Esophagus muscularis mucosa (tissue), 4 donors: ENCODE measurements around the gene VCL. TPM values are rescaled to one million over a fixed set of nuclear protein-coding genes. Genes with fewer than 3 reads are reported as not detected.

ENCODE experiments used
- DNase-seq: peaks from one replicate; pipeline ENCODE4 v3.0.0-alpha.2; 2017; ENCODE audit errors: extremely low spot score
- H3K27ac ChIP-seq, 4 donors: fragments of 200-600 bp; sonication (generic); replicated peaks in 1 of 4; 1 replicate in 3 of 4; 2 replicates in 1 of 4; pipeline ENCODE4 v1.5.1; 2016 to 2019; ENCODE audit warnings: mild to moderate bottlenecking in 1 of 4
- H3K27me3 ChIP-seq, 4 donors: fragments of 200-600 bp; sonication (generic); one replicate each; pipeline versions ENCODE4 v1.5.1 to v1.6.0; 2016 to 2019
- H3K36me3 ChIP-seq, 4 donors: fragments of 200-600 bp; sonication (generic); one replicate each; pipeline ENCODE4 v1.5.1; 2016 to 2019
- H3K4me1 ChIP-seq, 4 donors: fragments of 200-600 bp; sonication (generic); one replicate each; pipeline ENCODE4 v1.5.1; 2016 to 2019
- H3K4me3 ChIP-seq, 4 donors: fragments of 200-600 bp; sonication (generic); 1 replicate in 2 of 4; 2 replicates in 2 of 4; pipeline ENCODE4 v1.5.1; 2016 to 2019; ENCODE audit warnings: mild to moderate bottlenecking in 4 of 4, moderate library complexity in 1 of 4
- H3K9me3 ChIP-seq, 4 donors: fragments of 200-600 bp; sonication (generic); 1 replicate in 3 of 4; 2 replicates in 1 of 4; pipeline ENCODE4 v1.5.1; 2016 to 2019
- CTCF ChIP-seq, 3 experiments: fragments of 200-600 bp in 2 of 3; fragments of 450-650 bp in 1 of 3; sonication (generic) in 2 of 3; IDR thresholded peaks; one replicate each; pipeline ENCODE4 v1.5.1; 2017 to 2019; ENCODE audit warnings: antibody characterized with exemption in 3 of 3, mild to moderate bottlenecking in 2 of 3, moderate library complexity in 1 of 3
- EP300 ChIP-seq: sonication (generic); formaldehyde crosslinking; IDR thresholded peaks from one replicate; pipeline ENCODE4 v1.6.1; 2017; ENCODE audit warnings: antibody characterized with exemption
- POLR2A ChIP-seq: fragments of 450-650 bp; IDR thresholded peaks from one replicate; pipeline ENCODE4 v1.6.1; 2017; ENCODE audit warnings: antibody characterized with exemption, moderate library complexity, mild to moderate bottlenecking, low read depth
- POLR2AphosphoS5 ChIP-seq, 2 donors: sonication (generic); formaldehyde crosslinking; IDR thresholded peaks; one replicate each; pipeline ENCODE4 v1.6.1; 2017; ENCODE audit warnings: antibody characterized with exemption in 2 of 2
- WGBS: methylation state at CpG from one replicate; pipeline ENCODE4 v1.1.5; 2018; 5-methylcytosine and 5-hydroxymethylcytosine counted together
- intact Hi-C: fragments of 100-400 bp; cut with DNase I; formaldehyde crosslinking; loops from one replicate; pipeline ENCODE4 v1.15.1; 2023
- total RNA-seq, 4 donors: library from RNA; depleted of rRNA; stranded (reverse); fragments of >200 nt; gene quantifications; one replicate each; pipeline versions ENCODE4 v1.1.0 to v1.2.1, GENCODE V29; 2016

Gene VCL
- total RNA-seq, 4 donors from 2014 or later, result 412 to 555 (median 448) TPM

- H3K27ac ChIP-seq, result no peak overlapping the region
- H3K36me3 ChIP-seq, result no peaks in the 10 kb centered on the region
- H3K27me3 ChIP-seq, result no peaks in the 10 kb centered on the region
- no peaks in the 10 kb centered on the region for H3K9me3 ChIP-seq
- intact Hi-C loops, result no loop called here
- WGBS, result 75% methylated on average over 1 of the region's 1 CpG
- no peak overlapping the region for H3K4me3 ChIP-seq
- peaks cover 77 to 98% (median 95%) of the 10 kb centered on the region in 4 donors for H3K4me1 ChIP-seq
- no peak for DNase-seq
- no peak for TF ChIP-seq POLR2A
Observed at GRCh38 chr10:74052994-74053393, 55.1 kb downstream of the VCL start.

- Histone ChIP-seq H3K27ac (peak overlapping the region; percentile 42 to 58 (median 47)), H3K9me3 (no peaks in the 10 kb centered on the region), H3K27me3 (no peaks in the 10 kb centered on the region), H3K4me1 (peaks cover 64 to 95% (median 83%) of the 10 kb centered on the region in 4 donors), H3K36me3 (no peaks in the 10 kb centered on the region), H3K4me3 (no peak overlapping the region)
- DNase-seq, result no peak
- intact Hi-C loops, result no loop called here
- no peak for TF ChIP-seq POLR2AphosphoS5 (IDR thresholded peaks at IDR 0.05)
- TF ChIP-seq EP300, result no peak
- no peak for TF ChIP-seq CTCF (IDR thresholded peaks at IDR 0.05)
- no peak for TF ChIP-seq POLR2A
- 73% methylated on average over 4 of the region's 4 CpGs for whole genome bisulfite sequencing
Observed at GRCh38 chr10:74055383-74056049, 57.6 kb downstream of the VCL start.

GRCh38 chr10:74056050-74056818 lies 58.3 kb downstream of the VCL start:
- Histone ChIP-seq H3K36me3 (no peaks in the 10 kb centered on the region), H3K4me1 (peaks cover 61 to 95% (median 83%) of the 10 kb centered on the region in 4 donors), H3K4me3 (no peak overlapping the region), H3K27ac (peak overlapping the region; percentile 42 to 58 (median 47)), H3K27me3 (no peaks in the 10 kb centered on the region), H3K9me3 (no peaks in the 10 kb centered on the region)
- 37% methylated on average over 2 of the region's 2 CpGs for WGBS
- intact Hi-C loops, result no loop called here
- DNase-seq, result no peak
- no peak for TF ChIP-seq POLR2A
- no peak for TF ChIP-seq EP300
- TF ChIP-seq CTCF (IDR thresholded peaks at IDR 0.05), result no peak
- TF ChIP-seq POLR2AphosphoS5 (IDR thresholded peaks at IDR 0.05), result peak in 1 of 2 donors; percentile 25

GRCh38 chr10:74058071-74058470 lies 60.2 kb downstream of the VCL start:
- TF ChIP-seq CTCF (IDR thresholded peaks at IDR 0.05) (no peak), EP300 (no peak)
- H3K27ac ChIP-seq, result peak overlapping the region in 3 of 4 donors; percentile 42 to 58 (median 48)
- H3K4me3 ChIP-seq, result no peak overlapping the region
- H3K9me3 ChIP-seq, result no peaks in the 10 kb centered on the region
- intact Hi-C loops, result no loop called here
- no peaks in the 10 kb centered on the region for H3K27me3 ChIP-seq
- peaks cover 0 to 6% (median 4%) of the 10 kb centered on the region in 4 donors for H3K36me3 ChIP-seq
- peaks cover 56 to 87% (median 73%) of the 10 kb centered on the region in 4 donors for H3K4me1 ChIP-seq
- 7% methylated on average over 4 of the region's 4 CpGs for WGBS
- DNase-seq, result no peak

- H3K27ac ChIP-seq, result peak overlapping the region in 3 of 4 donors; percentile 7 to 58 (median 42)
Observed at GRCh38 chr10:74058658-74059057, 60.7 kb downstream of the VCL start.

More at GRCh38 chr10:74058658-74059057, 60.7 kb downstream of the VCL start:
- no peaks in the 10 kb centered on the region for H3K27me3 ChIP-seq
- no peaks in the 10 kb centered on the region for H3K9me3 ChIP-seq
- no peak overlapping the region for H3K4me3 ChIP-seq
- H3K36me3 ChIP-seq, result peaks cover 0 to 12% (median 10%) of the 10 kb centered on the region in 4 donors
- TF ChIP-seq POLR2A, result no peak
- no peak for TF ChIP-seq EP300
- TF ChIP-seq CTCF (IDR thresholded peaks at IDR 0.05), result no peak
- no peak for TF ChIP-seq POLR2AphosphoS5 (IDR thresholded peaks at IDR 0.05)
- intact Hi-C loops, result no loop called here
- peaks cover 53 to 82% (median 67%) of the 10 kb centered on the region in 4 donors for H3K4me1 ChIP-seq
- 34% methylated on average over 7 of the region's 7 CpGs for WGBS
- no peak for DNase-seq
